Type B pancreatic cell (in vitro differentiated cells): ENCODE measurements around the gene SP140. TPM values are rescaled to one million over a fixed set of nuclear protein-coding genes. Genes with fewer than 3 reads are reported as not detected.

Source experiments
- DNase-seq: peaks from one replicate; pipeline ENCODE4 v3.0.0; 2021; ENCODE audit warnings: mixed read lengths; ENCODE audit not compliant: unreplicated experiment; ENCODE audit errors: extremely low spot score
- H3K27ac Mint-ChIP-seq: 2 replicates; pipeline ENCODE4 v1.8.0; 2021; ENCODE audit warnings: mild to moderate bottlenecking, mixed read lengths
- H3K27me3 Mint-ChIP-seq: 2 replicates; pipeline ENCODE4 v1.8.0; 2021; ENCODE audit warnings: mixed read lengths
- H3K36me3 Mint-ChIP-seq: 2 replicates; pipeline ENCODE4 v1.8.0; 2021; ENCODE audit warnings: mixed read lengths
- H3K4me1 Mint-ChIP-seq: one replicate; pipeline ENCODE4 v1.8.0; 2021; ENCODE audit warnings: mixed read lengths; ENCODE audit not compliant: unreplicated experiment
- H3K4me3 Mint-ChIP-seq: 2 replicates; pipeline ENCODE4 v1.8.0; 2021; ENCODE audit warnings: mild to moderate bottlenecking, mixed read lengths
- H3K9me3 Mint-ChIP-seq: 2 replicates; pipeline ENCODE4 v1.8.0; 2021; ENCODE audit warnings: mixed read lengths
- total RNA-seq: library from RNA; stranded (reverse); gene quantifications from 2 replicates; pipeline ENCODE4 v1.2.1, GENCODE V29; 2021; ENCODE audit warnings: low replicate concordance
- TF ChIP-seq, protein P1 (sequence below): fragments of 200-600 bp; sonication (generic); conservative IDR thresholded peaks from 2 replicates; pipeline ENCODE4 v1.5.0; 2021; ENCODE audit warnings: antibody characterized with exemption, mild to moderate bottlenecking

The SP140 gene
- total RNA-seq, 1 donor from 2014 or later: 0.97 TPM

DNA sequence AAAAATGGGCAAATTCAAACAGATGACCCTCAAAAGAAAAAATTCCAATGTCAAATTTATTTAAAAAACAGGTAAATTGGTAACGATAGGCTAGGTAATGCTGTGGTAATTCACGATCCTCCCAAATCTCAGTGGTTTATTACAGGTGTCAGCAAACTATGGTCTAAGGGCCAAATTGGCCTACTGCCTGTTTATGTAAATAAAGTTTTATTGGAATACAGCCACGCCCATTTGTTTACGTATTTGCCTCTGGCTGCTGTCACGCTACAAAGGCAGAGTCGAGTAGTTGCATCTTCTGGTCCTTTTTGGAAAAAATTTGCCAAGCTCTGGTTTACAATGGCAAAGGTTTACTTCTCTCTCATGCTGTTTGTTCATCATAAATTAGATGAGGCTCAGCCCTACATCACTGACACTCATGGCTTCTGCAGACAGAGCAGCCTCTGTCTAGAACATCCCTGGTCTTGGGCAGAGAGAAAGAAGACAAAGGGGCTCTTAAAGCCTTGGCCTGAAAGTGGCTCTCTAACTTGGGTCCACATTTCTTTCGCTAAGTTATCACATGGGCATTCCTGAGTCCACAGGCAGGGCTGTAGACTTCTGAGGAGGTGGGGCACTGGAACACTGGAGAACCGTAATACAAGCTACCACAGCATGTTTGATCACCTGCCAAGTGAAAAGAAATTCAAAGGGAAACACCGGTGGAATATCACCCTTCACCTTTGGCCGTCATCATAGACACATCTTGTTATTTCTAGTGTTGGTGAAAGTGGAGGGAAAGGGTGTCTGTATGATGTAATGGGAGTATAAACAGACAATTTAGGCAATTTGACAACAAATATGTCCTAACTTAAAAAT, 40.6 kb upstream of the SP140 start:
- DNase-seq: no peak
- H3K9me3 Mint-ChIP-seq: peaks cover 4% of the 10 kb centered on the region
- no peaks in the 10 kb centered on the region for H3K4me1 Mint-ChIP-seq
- no peaks in the 10 kb centered on the region for H3K27me3 Mint-ChIP-seq
- TF ChIP-seq, protein P1, sequence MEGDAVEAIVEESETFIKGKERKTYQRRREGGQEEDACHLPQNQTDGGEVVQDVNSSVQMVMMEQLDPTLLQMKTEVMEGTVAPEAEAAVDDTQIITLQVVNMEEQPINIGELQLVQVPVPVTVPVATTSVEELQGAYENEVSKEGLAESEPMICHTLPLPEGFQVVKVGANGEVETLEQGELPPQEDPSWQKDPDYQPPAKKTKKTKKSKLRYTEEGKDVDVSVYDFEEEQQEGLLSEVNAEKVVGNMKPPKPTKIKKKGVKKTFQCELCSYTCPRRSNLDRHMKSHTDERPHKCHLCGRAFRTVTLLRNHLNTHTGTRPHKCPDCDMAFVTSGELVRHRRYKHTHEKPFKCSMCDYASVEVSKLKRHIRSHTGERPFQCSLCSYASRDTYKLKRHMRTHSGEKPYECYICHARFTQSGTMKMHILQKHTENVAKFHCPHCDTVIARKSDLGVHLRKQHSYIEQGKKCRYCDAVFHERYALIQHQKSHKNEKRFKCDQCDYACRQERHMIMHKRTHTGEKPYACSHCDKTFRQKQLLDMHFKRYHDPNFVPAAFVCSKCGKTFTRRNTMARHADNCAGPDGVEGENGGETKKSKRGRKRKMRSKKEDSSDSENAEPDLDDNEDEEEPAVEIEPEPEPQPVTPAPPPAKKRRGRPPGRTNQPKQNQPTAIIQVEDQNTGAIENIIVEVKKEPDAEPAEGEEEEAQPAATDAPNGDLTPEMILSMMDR: no peak
- H3K4me3 Mint-ChIP-seq: no peak overlapping the region
- H3K27ac Mint-ChIP-seq: no peak overlapping the region
- peaks cover 7% of the 10 kb centered on the region for H3K36me3 Mint-ChIP-seq

DNA sequence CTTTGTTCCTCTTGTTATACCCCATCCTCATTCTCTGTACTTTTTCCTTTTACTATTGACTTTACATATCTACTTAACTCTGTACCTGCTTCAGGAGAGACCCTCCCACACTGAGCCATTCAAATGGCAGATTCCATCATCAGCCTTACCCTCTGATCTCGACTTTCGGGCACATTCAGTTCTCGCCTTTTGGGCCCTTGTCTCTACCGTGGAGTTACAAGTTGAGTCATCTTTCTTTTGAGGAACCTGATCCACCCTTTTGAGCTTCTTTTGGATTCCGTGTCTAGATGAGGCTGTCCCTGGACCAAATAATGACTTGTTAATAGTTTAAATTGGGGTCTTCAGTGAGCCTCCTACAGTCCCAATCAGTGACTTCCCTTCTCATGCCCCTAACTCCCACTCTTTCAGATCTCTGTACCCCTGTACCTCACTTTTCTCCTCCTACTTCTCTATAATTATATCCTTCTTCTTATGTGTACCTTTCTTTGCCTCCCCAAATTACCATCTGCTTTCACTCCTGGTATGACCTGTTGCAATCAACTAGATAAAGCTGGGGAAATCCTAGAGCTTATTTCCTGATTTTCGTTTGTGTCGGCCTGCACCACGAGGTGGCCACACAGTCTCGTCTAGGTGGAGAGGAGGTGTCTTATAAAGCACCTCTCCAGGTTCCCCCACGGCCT, 23.0 kb upstream of the SP140 start:
- Mint-ChIP-seq H3K36me3 (peaks cover 15% of the 10 kb centered on the region), H3K4me3 (no peak overlapping the region), H3K27me3 (no peaks in the 10 kb centered on the region), H3K27ac (no peak overlapping the region), H3K9me3 (no peaks in the 10 kb centered on the region), H3K4me1 (no peaks in the 10 kb centered on the region)
- no peak for DNase-seq
- TF ChIP-seq, protein P1: no peak

DNA sequence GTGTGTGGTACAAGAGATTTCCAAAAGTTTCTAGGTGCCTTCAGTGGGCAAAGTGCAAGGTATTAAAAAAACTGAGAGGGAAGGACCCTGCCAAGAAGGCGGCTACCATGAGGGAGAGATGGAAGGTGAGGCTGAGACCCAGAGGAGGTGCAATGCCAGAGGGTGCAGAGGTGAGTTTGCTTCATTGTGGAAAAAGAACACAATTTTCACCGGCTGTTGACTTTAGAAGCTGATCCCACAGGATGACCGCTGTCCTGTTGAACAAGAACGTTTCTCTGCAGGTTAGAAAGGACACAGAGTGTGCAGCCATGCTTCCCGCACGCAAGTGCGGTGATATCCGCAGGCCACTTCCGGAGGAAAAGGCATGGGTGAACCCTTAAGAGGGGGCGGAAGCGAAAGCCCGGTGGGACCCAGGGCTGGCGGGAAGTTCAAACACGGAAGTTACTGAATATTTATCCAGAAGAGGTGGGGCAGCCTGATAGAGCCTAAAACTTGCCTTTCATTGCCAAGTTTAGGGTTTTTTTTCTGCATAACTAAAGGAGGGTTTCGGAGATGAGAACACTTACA, 22.3 kb upstream of the SP140 start:
- no peak for DNase-seq
- TF ChIP-seq, protein P1: no peak
- peaks cover 15% of the 10 kb centered on the region for H3K36me3 Mint-ChIP-seq
- no peaks in the 10 kb centered on the region for H3K27me3 Mint-ChIP-seq
- H3K27ac Mint-ChIP-seq: no peak overlapping the region
- H3K9me3 Mint-ChIP-seq: no peaks in the 10 kb centered on the region
- no peaks in the 10 kb centered on the region for H3K4me1 Mint-ChIP-seq
- no peak overlapping the region for H3K4me3 Mint-ChIP-seq

DNA sequence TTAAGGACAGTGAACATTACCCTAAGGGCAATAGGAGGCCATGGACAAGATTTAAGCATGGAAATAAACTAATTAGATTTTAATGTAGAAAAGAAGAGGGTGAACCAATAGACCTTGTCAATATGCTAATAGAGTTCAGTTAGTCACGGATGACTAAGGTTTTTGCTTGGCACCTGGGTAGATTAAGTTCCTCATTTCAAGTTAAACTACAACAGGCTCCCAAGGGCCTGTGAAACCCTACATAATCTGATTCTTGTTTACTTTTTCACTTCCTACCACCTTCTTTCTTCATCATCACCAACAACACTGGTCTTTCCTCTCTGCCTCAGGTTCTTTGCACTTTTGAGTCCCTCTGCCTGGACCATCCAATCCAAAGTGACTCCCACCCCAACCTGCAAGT, 20.5 kb upstream of the SP140 start:
- Mint-ChIP-seq H3K4me1 (no peaks in the 10 kb centered on the region), H3K27me3 (no peaks in the 10 kb centered on the region), H3K9me3 (no peaks in the 10 kb centered on the region), H3K36me3 (peaks cover 15% of the 10 kb centered on the region), H3K27ac (no peak overlapping the region), H3K4me3 (no peak overlapping the region)
- DNase-seq: no peak
- TF ChIP-seq, protein P1: no peak

DNA sequence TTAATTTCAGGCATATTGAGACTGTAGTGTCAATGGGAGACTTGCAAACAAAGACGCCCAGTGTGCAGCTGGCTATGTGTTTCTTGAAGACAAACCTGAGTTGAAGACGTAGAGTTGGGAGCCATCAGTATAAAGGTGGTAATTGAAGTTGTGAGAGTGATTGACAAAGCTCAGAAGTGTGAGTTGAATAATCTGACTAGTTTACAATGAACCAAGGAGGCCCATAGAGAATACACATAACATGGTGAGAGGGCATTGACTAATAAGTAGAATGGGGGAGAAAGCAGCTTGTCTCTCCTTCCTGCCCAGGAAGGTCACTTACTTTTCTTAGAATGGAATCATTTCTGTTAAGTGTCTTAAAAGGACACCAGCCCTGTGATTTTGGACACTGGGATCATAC, 19.8 kb upstream of the SP140 start:
- Mint-ChIP-seq H3K4me3 (no peak overlapping the region), H3K36me3 (peaks cover 12% of the 10 kb centered on the region), H3K27ac (no peak overlapping the region), H3K4me1 (no peaks in the 10 kb centered on the region), H3K27me3 (no peaks in the 10 kb centered on the region), H3K9me3 (no peaks in the 10 kb centered on the region)
- DNase-seq: no peak
- TF ChIP-seq, protein P1: no peak
